Activated CD4-positive, alpha-beta T cell treated with anti-CD3 and anti-CD28 coated beads for 48 hours (primary cell): ENCODE results near the gene RAB11FIP5.

ENCODE experiments used
- DNase-seq: peaks from one replicate; pipeline ENCODE4 v3.0.0-alpha.2; 2020

Gene RAB11FIP5

GRCh38 chr2:73085691-73086090, 27.1 kb downstream of the RAB11FIP5 start:
- peak; percentile 90 for DNase-seq

DNA sequence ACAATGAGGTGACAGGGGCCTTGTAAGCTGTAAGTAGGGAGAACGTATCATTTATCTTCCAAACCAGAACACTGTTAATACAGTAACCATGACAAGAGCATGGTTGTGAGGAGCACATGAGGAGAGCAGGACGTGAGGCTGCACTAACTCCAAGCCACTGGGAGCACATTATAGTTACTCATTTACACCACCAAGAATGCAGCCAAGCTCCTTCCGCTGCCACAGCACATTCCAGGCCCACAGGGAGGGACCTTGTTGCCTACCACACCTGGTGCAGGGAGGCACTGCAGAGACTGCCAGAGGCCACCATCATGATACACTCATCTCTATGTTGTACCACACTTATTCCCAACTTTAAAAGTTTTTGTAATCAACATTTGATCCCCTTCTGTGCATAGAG, 27.8 kb downstream of the RAB11FIP5 start:
- DNase-seq: no peak

- DNase-seq: no peak
Observed at GRCh38 chr2:73083886-73084800, 28.6 kb downstream of the RAB11FIP5 start.

- DNase-seq: no peak
Observed at GRCh38 chr2:73082523-73083410, 30.0 kb downstream of the RAB11FIP5 start.

- DNase-seq: no peak
Observed at GRCh38 chr2:73081181-73081671, 31.5 kb downstream of the RAB11FIP5 start.

DNA sequence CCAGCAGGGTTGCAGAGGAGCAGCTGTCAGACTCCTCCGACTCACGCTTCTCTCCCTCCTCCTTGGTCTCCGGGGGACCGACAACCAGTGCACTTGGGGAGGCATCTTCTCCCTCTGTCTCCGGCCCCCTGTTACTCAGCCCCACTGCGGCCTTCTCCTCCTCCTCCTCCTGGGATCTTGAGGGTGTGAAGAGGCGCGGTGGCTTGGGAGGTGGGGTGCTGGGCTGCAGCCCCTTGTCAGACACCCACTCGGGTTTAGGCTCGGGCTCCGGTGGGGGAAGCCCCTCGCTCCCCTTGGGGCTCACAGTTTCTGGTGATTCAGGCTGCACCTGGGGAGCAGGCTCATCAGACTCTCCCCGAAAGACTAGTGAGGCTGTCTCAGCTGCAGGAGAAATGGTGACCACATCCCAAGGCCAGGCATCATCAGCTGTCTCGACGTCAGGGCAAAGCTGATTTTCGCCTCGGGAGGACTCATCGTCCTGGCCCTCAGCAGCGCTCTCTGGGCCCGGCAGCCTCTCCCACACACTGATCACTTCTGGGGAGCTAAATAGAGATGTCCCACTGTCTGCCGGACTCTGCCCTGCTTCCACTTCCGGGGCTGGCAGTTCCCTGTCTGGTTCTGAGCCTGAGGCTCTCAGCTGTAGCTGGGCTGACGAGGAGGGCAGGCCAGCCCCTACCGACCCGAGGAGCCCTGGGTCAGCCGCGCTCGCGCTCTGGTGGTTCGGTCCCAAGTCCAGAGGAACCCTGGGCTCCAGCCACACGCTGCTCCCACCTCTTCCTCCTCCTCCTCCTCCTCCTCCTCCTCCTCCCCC, 32.2 kb downstream of the RAB11FIP5 start:
- no peak for DNase-seq

- DNase-seq: no peak
Observed at GRCh38 chr2:73079636-73080035, 33.1 kb downstream of the RAB11FIP5 start.

DNA sequence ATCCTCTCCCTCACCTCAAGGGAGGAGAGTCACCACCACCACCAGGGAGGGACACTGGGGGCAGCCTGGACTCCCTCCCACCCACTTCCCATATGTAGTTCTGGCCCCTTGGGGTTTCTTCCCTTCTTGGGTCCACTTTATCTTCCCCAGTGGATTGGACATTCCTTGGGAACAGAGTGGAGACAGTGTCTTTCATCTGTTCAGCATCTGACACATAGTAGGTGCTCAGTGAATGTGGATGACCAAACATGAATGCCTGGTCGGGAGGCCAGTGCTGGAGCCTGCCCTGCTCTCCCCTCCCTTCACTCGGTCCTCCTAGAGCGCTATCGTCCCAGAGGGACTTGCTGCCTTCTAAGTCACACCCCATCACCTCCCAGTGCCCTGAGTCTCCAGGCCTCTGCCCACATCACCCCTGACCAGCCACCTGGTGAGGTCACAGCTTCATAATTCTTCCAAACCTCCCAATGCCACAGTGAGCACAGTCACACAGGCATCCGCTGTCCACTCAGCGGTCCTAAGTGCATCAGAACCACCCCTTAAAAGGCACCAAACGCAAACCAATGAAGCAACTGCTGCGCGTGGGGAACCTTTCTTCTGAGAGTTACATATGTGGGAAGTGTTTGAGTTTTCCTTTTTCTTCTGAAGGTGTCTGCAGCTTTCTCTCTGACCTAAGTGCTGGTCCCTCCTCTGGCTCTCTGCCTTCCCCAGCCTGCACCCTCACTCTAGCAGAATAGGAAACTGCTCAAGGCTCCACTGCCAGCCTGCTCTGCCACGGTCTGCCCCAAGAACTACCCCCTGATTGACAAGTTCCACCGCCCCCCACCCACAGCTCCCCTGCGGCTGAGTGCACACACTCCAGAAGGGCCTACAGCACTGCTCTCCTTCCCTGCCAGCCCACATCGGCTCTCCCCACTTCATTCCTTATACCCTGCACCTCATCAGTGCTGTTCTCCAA, 34.0 kb downstream of the RAB11FIP5 start:
- no peak for DNase-seq

DNA sequence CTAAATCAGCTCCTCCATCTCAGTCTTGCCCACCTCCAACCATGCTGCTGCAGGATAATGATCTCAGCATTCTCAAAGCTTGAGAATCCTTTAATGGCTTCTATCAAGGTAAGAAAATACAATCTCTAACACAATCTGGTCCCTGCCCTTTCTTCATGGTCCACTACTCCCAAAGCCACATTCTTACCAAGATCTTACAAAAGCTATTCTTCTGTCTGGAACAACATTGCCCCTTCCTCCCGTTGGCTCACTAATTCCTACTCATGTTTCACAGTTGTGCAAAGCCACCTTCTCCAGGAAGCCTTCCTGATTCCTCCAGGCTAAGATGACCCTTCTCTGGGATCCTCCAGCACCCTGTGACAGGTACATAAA, 35.3 kb downstream of the RAB11FIP5 start:
- no peak for DNase-seq

DNA sequence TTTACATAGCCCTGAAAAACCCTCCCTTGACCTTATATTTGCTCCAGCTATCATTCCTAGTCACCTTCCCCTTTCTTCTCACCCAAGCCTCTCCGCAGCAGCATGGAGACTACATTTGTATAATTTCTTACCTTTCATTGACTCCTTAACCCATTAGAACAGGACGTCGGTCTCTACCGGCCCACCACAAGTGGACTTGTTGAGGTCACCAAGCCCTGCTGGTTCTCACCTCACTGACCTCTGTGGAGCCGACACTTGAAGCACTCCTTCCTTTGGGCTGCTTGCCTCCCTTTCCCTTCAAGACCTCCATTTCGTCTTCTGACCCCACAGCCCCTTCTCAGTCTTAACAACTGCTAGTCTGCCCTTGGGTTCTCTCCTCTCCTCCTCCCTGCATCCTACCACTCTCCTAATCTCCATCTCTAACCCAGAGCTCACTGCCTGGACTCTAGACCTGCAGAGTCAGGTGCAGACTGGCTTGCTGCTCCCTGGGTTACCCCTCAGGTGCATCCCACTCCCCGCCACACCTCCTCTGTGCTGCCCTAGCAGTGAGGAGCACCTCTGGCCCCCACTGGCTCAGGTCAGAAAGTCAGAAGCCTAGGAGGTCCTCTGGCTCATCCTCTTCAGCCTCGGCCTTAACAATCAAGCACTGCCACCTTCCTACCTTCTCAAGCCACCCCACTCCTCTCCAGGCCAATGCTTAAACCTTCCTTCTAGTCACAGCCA, 35.9 kb downstream of the RAB11FIP5 start:
- DNase-seq: no peak

- DNase-seq: no peak
Observed at GRCh38 chr2:73075477-73076373, 37.0 kb downstream of the RAB11FIP5 start.

DNA sequence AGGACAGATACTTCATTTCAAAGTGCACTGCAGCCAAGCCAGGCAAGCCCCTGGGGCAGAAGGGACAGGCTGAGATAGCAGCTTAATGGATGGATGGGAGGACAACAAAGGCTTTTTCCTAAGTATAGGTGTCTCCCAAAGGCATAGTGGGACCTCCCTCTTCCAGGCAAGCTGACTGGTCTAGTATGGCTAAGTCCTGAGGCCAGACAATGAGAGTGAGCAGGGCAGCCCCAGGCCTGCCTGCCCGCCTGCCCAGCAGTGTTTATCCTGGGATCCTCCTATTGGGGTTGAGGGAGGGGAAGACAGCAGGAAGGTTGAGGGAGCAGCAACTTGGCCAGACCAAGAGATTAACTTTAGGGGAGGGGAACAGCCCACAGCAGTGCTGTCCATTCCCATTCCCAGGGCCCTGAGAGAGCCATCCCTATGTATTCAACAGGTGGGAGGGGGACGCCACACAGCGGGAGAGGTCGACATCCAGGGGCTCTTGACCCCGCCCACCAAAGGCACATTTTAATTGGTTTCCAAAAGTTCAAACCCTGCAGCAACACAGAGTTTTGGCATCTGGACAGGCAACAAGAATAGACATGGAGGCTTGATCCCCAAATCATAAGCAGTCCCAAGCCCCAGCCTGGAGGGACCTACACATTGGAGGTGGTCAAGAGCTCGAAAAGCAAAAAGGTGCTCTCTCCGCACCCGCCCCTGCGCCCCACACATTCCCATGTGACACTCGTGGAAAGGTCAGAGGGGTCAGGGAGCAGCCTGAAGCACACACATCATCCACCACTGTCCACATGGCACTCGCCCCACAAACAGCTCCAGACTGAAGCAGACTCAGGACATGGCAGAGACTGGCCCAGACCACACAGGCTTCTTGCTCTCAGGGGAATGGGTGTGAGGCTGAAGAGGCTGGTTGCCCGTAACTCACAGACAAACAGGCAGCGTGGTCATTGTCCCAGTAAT, 38.4 kb downstream of the RAB11FIP5 start:
- no peak for DNase-seq

DNA sequence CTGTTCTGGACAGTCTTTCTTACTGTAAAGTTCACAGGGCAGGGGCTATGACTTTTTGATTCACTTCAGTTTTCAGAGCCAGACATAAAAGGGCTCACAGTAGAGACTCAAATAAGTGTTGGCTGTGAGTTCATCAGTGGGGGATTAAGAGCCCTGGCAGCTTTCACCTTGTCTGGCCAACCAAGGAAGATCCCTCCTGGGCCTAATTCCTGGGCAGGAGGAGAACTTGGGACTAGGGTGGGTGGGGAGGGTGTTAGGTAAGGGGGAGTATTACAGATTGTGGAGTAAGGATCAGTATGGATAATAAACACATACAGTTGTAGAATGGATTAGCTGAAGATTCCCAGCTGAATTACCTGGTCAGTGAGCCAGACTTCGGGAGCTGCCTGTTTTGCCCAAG, 40.3 kb downstream of the RAB11FIP5 start:
- DNase-seq: no peak

DNA sequence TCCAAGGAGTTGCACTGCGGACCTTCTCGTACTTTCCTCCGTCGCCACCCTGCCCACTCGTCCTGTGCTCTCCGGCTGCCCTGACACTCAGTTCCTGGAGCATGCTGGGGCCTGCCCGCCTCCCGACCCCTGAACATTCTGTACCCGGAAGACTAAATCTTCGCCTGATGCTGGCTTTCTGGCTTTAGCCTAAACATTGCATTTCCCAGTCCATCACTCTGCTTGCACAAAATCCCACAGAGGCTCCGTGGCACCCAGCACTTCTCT, 40.7 kb downstream of the RAB11FIP5 start:
- DNase-seq: no peak

- DNase-seq: peak; percentile 97
Observed at GRCh38 chr2:73071360-73072128, 41.2 kb downstream of the RAB11FIP5 start, which contains the start of gene SFXN5. TSS of gene SFXN5 (minus strand) at chr2:73071712. CDS start at chr2:73071705, 7 bp downstream.

- peak; percentile 63 for DNase-seq
Observed at GRCh38 chr2:73070643-73071359, 41.9 kb downstream of the RAB11FIP5 start.
